Panc1 (cell line): ENCODE measurements around the gene GUF1. TPM values are rescaled to one million over a fixed set of nuclear protein-coding genes. Genes with fewer than 3 reads are reported as not detected.

ENCODE experiments used
- ATAC-seq: fragments of 200-7000 bp; cut with Tn5 transposase; 2 replicates; pipeline ENCODE4 v1.9.1; 2020; ENCODE audit warnings: mild to moderate bottlenecking, moderate library complexity
- BruUV-seq: library from RNA; stranded (reverse); fragments of 400-500 nt; replicated peaks from 2 replicates; lab custom pipeline; 2021; lab: Mats Ljungman, UMichigan
- CTCF ChIA-PET: fragments of 300-600 bp; sonication (Branson Sonifier 250); formaldehyde crosslinking; loops from one replicate; lab custom pipeline; 2022; ENCODE audit warnings: antibody characterized with exemption; lab: Charles Lee
- POLR2A ChIA-PET: fragments of 300-600 bp; sonication (Branson Sonifier 250); formaldehyde crosslinking; loops from one replicate; lab custom pipeline; 2022; ENCODE audit warnings: antibody characterized with exemption; lab: Charles Lee
- DNase-seq: peaks from one replicate; pipeline ENCODE4 v3.0.0-alpha.2; 2010; ENCODE audit warnings: low read depth, low spot score
- H3K27ac ChIP-seq: 2 replicates; pipeline ENCODE4 v1.5.1; 2011; ENCODE audit warnings: mild to moderate bottlenecking, low read length, inconsistent platforms
- H3K27me3 ChIP-seq: fragments of 200-500 bp; sonication (Bioruptor generic); 2 replicates; pipeline ENCODE4 v1.6.0; 2014; ENCODE audit warnings: low read length, inconsistent platforms; ENCODE audit not compliant: control insufficient read depth, insufficient read depth
- H3K36me3 ChIP-seq: fragments of 200-500 bp; sonication (Bioruptor generic); 2 replicates; pipeline ENCODE4 v1.5.1; 2014; ENCODE audit warnings: inconsistent platforms, mild to moderate bottlenecking, low read length, moderate library complexity; ENCODE audit not compliant: control insufficient read depth, insufficient read depth
- H3K4me1 ChIP-seq: 2 replicates; pipeline ENCODE4 v1.5.1; 2011; ENCODE audit warnings: inconsistent platforms, mild to moderate bottlenecking, low read length, moderate library complexity; ENCODE audit not compliant: control insufficient read depth, insufficient read depth
- H3K4me3 ChIP-seq, 2 experiments: 2 replicates each; pipeline ENCODE4 v1.5.1; 2011 to 2012; ENCODE audit warnings: low read depth in 2 of 2, low read length in 2 of 2, mild to moderate bottlenecking in 2 of 2, inconsistent platforms in 1 of 2, moderate library complexity in 1 of 2
- H3K9me3 ChIP-seq: fragments of 200-500 bp; sonication (Bioruptor generic); 2 replicates; pipeline ENCODE4 v1.5.1; 2014; ENCODE audit warnings: low read depth, mild to moderate bottlenecking, inconsistent platforms, low read length, moderate library complexity; ENCODE audit not compliant: control insufficient read depth, insufficient read depth
- CTCF ChIP-seq: fragments of 450-650 bp; IDR thresholded peaks from 2 replicates; pipeline ENCODE4 v1.5.1; 2017; ENCODE audit warnings: mild to moderate bottlenecking
- POLR2AphosphoS5 ChIP-seq: IDR thresholded peaks from 2 replicates; pipeline ENCODE4 v1.6.1; 2012; ENCODE audit warnings: mild to moderate bottlenecking, low read depth, low read length, moderate library complexity
- REST ChIP-seq, 2 experiments: IDR thresholded peaks; 2 replicates each; pipeline ENCODE4 v1.6.1; 2011 to 2012; ENCODE audit warnings: low read depth in 2 of 2, control low read depth in 1 of 2, low read length in 1 of 2, mild to moderate bottlenecking in 1 of 2, moderate library complexity in 1 of 2; ENCODE audit not compliant: insufficient read depth in 1 of 2
- SIN3A ChIP-seq: IDR thresholded peaks from 2 replicates; pipeline ENCODE4 v1.6.1; 2012; ENCODE audit warnings: low read depth, mild to moderate bottlenecking, low read length, moderate library complexity, borderline replicate concordance; ENCODE audit not compliant: insufficient read depth
- TCF7L2 ChIP-seq: IDR thresholded peaks from 2 replicates; pipeline ENCODE4 v1.6.1; 2011; ENCODE audit warnings: mild to moderate bottlenecking, low read depth, low read length, inconsistent platforms
- in situ Hi-C: cut with HindIII; loops from 2 replicates; pipeline ENCODE4 v1.10.0; 2016; ENCODE audit warnings: low sequenced_read_pairs, low pct_unique_long_range_greater_than_20kb
- intact Hi-C: fragments of 100-400 bp; cut with micrococcal nuclease; formaldehyde crosslinking; loops from one replicate; pipeline ENCODE4 v1.10.0; 2022; ENCODE audit not compliant: unreplicated experiment
- total RNA-seq: library from RNA; stranded (reverse); gene quantifications from one replicate; pipeline ENCODE4 v1.2.1, GENCODE V29; 2021; ENCODE audit not compliant: unreplicated experiment

GUF1 gene
- total RNA-seq, 1 experiment from 2014 or later, result 11.6 TPM

- ATAC-seq (no peak), DNase-seq (no peak)
- no peak for TF ChIP-seq REST (IDR thresholded peaks at IDR 0.05; ENCODE audit: insufficient read depth in 1 of 2, low read depth in 2 of 2, low read length in 1 of 2)
- ChIA-PET CTCF (no interaction called here), POLR2A (no interaction called here)
- in situ Hi-C loops (no loop called here), intact Hi-C loops (no loop called here)
- BruUV-seq, result no TSS peak
- no peaks in the 10 kb centered on the region for H3K9me3 ChIP-seq
- no peak overlapping the region for H3K4me3 ChIP-seq
- H3K27ac ChIP-seq, result no peak overlapping the region
- no peaks in the 10 kb centered on the region for H3K4me1 ChIP-seq
- H3K36me3 ChIP-seq, result no peaks in the 10 kb centered on the region
- H3K27me3 ChIP-seq, result no peaks in the 10 kb centered on the region
Observed at GRCh38 chr4:44661940-44662622, 16.1 kb upstream of the GUF1 start.

GRCh38 chr4:44662623-44663005 is 15.6 kb upstream of the GUF1 start:
- intact Hi-C loops (no loop called here), in situ Hi-C loops (no loop called here)
- Histone ChIP-seq H3K4me3 (no peak overlapping the region), H3K9me3 (no peaks in the 10 kb centered on the region), H3K4me1 (no peaks in the 10 kb centered on the region), H3K36me3 (no peaks in the 10 kb centered on the region), H3K27me3 (no peaks in the 10 kb centered on the region), H3K27ac (no peak overlapping the region)
- BruUV-seq, result no TSS peak
- ChIA-PET POLR2A (no interaction called here), CTCF (no interaction called here)
- no peak for TF ChIP-seq POLR2AphosphoS5
- ATAC-seq (no peak), DNase-seq (no peak)

GRCh38 chr4:44663539-44664263 is 14.5 kb upstream of the GUF1 start:
- intact Hi-C loops, result no loop called here
- TF ChIP-seq SIN3A (no peak), CTCF (no peak), TCF7L2 (no peak), REST (IDR thresholded peaks at IDR 0.05; ENCODE audit: insufficient read depth in 1 of 2, low read depth in 2 of 2, low read length in 1 of 2) (no peak)
- ChIA-PET POLR2A (no interaction called here), CTCF (no interaction called here)
- no peaks in the 10 kb centered on the region for H3K36me3 ChIP-seq
- no peak for ATAC-seq
- no TSS peak for BruUV-seq
- H3K4me1 ChIP-seq, result no peaks in the 10 kb centered on the region
- H3K27ac ChIP-seq, result no peak overlapping the region
- DNase-seq, result no peak
- H3K4me3 ChIP-seq, result no peak overlapping the region
- no peaks in the 10 kb centered on the region for H3K9me3 ChIP-seq
- in situ Hi-C loops, result no loop called here
- no peaks in the 10 kb centered on the region for H3K27me3 ChIP-seq
